Astrocyte (in vitro differentiated cells and primary cell): Measurements from ENCODE around the gene LIF. TPM values are rescaled to one million over a fixed set of nuclear protein-coding genes. Genes with fewer than 3 reads are reported as not detected.
A peak's percentile ranks its signal among the peaks of the same experiment; 100 is the strongest.

Source experiments
- DNase-seq: peaks from one replicate; pipeline ENCODE4 v3.0.0-alpha.2; 2010; ENCODE audit warnings: low read depth
- FAIRE-seq: peaks from 2 replicates; lab custom pipeline; 2011; peaks lifted over from hg19 to GRCh38; lab: Jason Lieb, UNC
- H2AFZ ChIP-seq: 2 replicates; pipeline ENCODE4 v1.6.0; 2012; ENCODE audit warnings: low read depth, low read length, inconsistent platforms
- H3K27ac ChIP-seq: 2 replicates; pipeline ENCODE4 v1.5.1; 2011; ENCODE audit warnings: low read depth, low read length, inconsistent platforms
- H3K27me3 ChIP-seq: 2 replicates; pipeline ENCODE4 v1.6.0; 2011; ENCODE audit warnings: low read length, inconsistent platforms; ENCODE audit not compliant: insufficient read depth
- H3K36me3 ChIP-seq: 2 replicates; pipeline ENCODE4 v1.5.1; 2011; ENCODE audit warnings: low read length, inconsistent platforms; ENCODE audit not compliant: insufficient read depth
- H3K4me1 ChIP-seq: 2 replicates; pipeline ENCODE4 v1.5.1; 2011; ENCODE audit warnings: low read length, inconsistent platforms; ENCODE audit not compliant: insufficient read depth
- H3K4me2 ChIP-seq: 2 replicates; pipeline ENCODE4 v1.6.0; 2012; ENCODE audit warnings: low read length, inconsistent platforms
- H3K4me3 ChIP-seq: 2 replicates; pipeline ENCODE4 v1.5.1; 2011; ENCODE audit warnings: low read depth, mild to moderate bottlenecking, low read length, inconsistent platforms; ENCODE audit not compliant: insufficient read depth
- H3K79me2 ChIP-seq: 2 replicates; pipeline ENCODE4 v1.6.0; 2012; ENCODE audit warnings: mild to moderate bottlenecking, low read length, inconsistent platforms; ENCODE audit not compliant: insufficient read depth
- H3K9ac ChIP-seq: 2 replicates; pipeline ENCODE4 v1.6.0; 2012; ENCODE audit warnings: mild to moderate bottlenecking, low read length, inconsistent platforms
- H3K9me3 ChIP-seq: 2 replicates; pipeline ENCODE4 v1.5.1; 2012; ENCODE audit warnings: low read depth, mild to moderate bottlenecking, low read length, inconsistent platforms; ENCODE audit not compliant: insufficient read depth
- H4K20me1 ChIP-seq: 2 replicates; pipeline ENCODE4 v1.6.0; 2012; ENCODE audit warnings: low read length, inconsistent platforms; ENCODE audit not compliant: insufficient read depth
- H3K27ac Mint-ChIP-seq: one replicate; pipeline ENCODE4 v1.8.0; 2021; ENCODE audit warnings: mild to moderate bottlenecking, mixed read lengths; ENCODE audit not compliant: unreplicated experiment
- H3K27me3 Mint-ChIP-seq: one replicate; pipeline ENCODE4 v1.8.0; 2021; ENCODE audit warnings: low read depth, mixed read lengths; ENCODE audit not compliant: unreplicated experiment
- H3K36me3 Mint-ChIP-seq: one replicate; pipeline ENCODE4 v1.8.0; 2021; ENCODE audit warnings: low read depth, mixed read lengths; ENCODE audit not compliant: unreplicated experiment
- H3K4me1 Mint-ChIP-seq: one replicate; pipeline ENCODE4 v1.8.0; 2021; ENCODE audit warnings: low read depth, mixed read lengths; ENCODE audit not compliant: unreplicated experiment
- H3K4me3 Mint-ChIP-seq: one replicate; pipeline ENCODE4 v1.8.0; 2021; ENCODE audit warnings: mild to moderate bottlenecking, moderate library complexity, mixed read lengths; ENCODE audit not compliant: unreplicated experiment
- H3K9me3 Mint-ChIP-seq: one replicate; pipeline ENCODE4 v1.8.0; 2021; ENCODE audit warnings: mild to moderate bottlenecking, mixed read lengths; ENCODE audit not compliant: unreplicated experiment
- CTCF ChIP-seq: IDR thresholded peaks from 2 replicates; pipeline ENCODE4 v1.5.1; 2011; ENCODE audit warnings: low read depth, mild to moderate bottlenecking, inconsistent platforms, low read length, moderate library complexity; ENCODE audit not compliant: insufficient read depth
- EZH2 ChIP-seq: IDR thresholded peaks from 2 replicates; pipeline ENCODE4 v1.6.1; 2012; ENCODE audit warnings: mild to moderate bottlenecking, low read length, inconsistent platforms; ENCODE audit not compliant: insufficient read depth
- total RNA-seq: library from RNA; stranded (reverse); gene quantifications from 2 replicates; pipeline ENCODE4 v1.2.1, GENCODE V29; 2021

The LIF gene
- total RNA-seq, 1 donor from 2014 or later: 63.3 TPM

- Histone ChIP-seq H3K36me3 (peaks cover 20% of the 10 kb centered on the region), H3K27ac (no peak overlapping the region), H3K4me3 (no peak overlapping the region), H3K27me3 (no peaks in the 10 kb centered on the region), H3K9me3 (no peaks in the 10 kb centered on the region), H3K4me1 (peaks cover 29% of the 10 kb centered on the region), H3K79me2 (peaks cover 3% of the 10 kb centered on the region), H3K4me2 (no peak overlapping the region), H4K20me1 (peaks cover 31% of the 10 kb centered on the region), H3K9ac (peak overlapping the region; percentile 43), H2AFZ (no peak overlapping the region)
- no peak overlapping the region for H3K4me3 Mint-ChIP-seq
- H3K27me3 Mint-ChIP-seq: no peaks in the 10 kb centered on the region
- no peak overlapping the region for H3K27ac Mint-ChIP-seq
- TF ChIP-seq EZH2: no peak
- H3K36me3 Mint-ChIP-seq: peaks cover 24% of the 10 kb centered on the region
- FAIRE-seq: no peak
- no peaks in the 10 kb centered on the region for H3K4me1 Mint-ChIP-seq
- H3K9me3 Mint-ChIP-seq: no peaks in the 10 kb centered on the region
- no peak for DNase-seq
Observed at GRCh38 chr22:30291058-30291892, 44.7 kb upstream of the LIF start.

GRCh38 chr22:30290342-30291057 lies 43.9 kb upstream of the LIF start:
- H2AFZ ChIP-seq: no peak overlapping the region
- DNase-seq: peak; percentile 38
- FAIRE-seq: peak; percentile 17
- Mint-ChIP-seq H3K27ac (no peak overlapping the region), H3K36me3 (peaks cover 20% of the 10 kb centered on the region), H3K4me1 (no peaks in the 10 kb centered on the region), H3K9me3 (no peaks in the 10 kb centered on the region), H3K27me3 (no peaks in the 10 kb centered on the region), H3K4me3 (peak overlapping the region; percentile 73)
- peaks cover 16% of the 10 kb centered on the region for H3K36me3 ChIP-seq
- peak overlapping the region; percentile 98 for H3K4me2 ChIP-seq
- H3K79me2 ChIP-seq: peaks cover 3% of the 10 kb centered on the region
- H3K4me3 ChIP-seq: no peak overlapping the region
- peak overlapping the region; percentile 43 for H3K9ac ChIP-seq
- no peaks in the 10 kb centered on the region for H3K9me3 ChIP-seq
- peaks cover 24% of the 10 kb centered on the region for H4K20me1 ChIP-seq
- H3K4me1 ChIP-seq: peaks cover 29% of the 10 kb centered on the region
- TF ChIP-seq EZH2 (no peak), CTCF (no peak)
- no peaks in the 10 kb centered on the region for H3K27me3 ChIP-seq
- H3K27ac ChIP-seq: no peak overlapping the region

GRCh38 chr22:30289980-30290313 lies 43.4 kb upstream of the LIF start:
- Mint-ChIP-seq H3K27me3 (no peaks in the 10 kb centered on the region), H3K27ac (no peak overlapping the region), H3K4me3 (peak overlapping the region; percentile 73), H3K9me3 (no peaks in the 10 kb centered on the region), H3K4me1 (no peaks in the 10 kb centered on the region), H3K36me3 (peaks cover 20% of the 10 kb centered on the region)
- H3K4me1 ChIP-seq: peaks cover 29% of the 10 kb centered on the region
- H3K36me3 ChIP-seq: peaks cover 14% of the 10 kb centered on the region
- peaks cover 24% of the 10 kb centered on the region for H4K20me1 ChIP-seq
- peak overlapping the region; percentile 41 for H3K4me3 ChIP-seq
- H3K27me3 ChIP-seq: no peaks in the 10 kb centered on the region
- H3K79me2 ChIP-seq: peaks cover 3% of the 10 kb centered on the region
- no peaks in the 10 kb centered on the region for H3K9me3 ChIP-seq
- FAIRE-seq (no peak), DNase-seq (no peak)
- H2AFZ ChIP-seq: no peak overlapping the region
- H3K4me2 ChIP-seq: peak overlapping the region; percentile 98
- H3K9ac ChIP-seq: peak overlapping the region; percentile 27
- no peak for TF ChIP-seq CTCF
- no peak for TF ChIP-seq EZH2
- H3K27ac ChIP-seq: no peak overlapping the region
